PC-9 (cell line): ENCODE measurements around the gene DR1.

Experiments used
- CTCF ChIP-seq: fragments of 200-600 bp; sonication (generic); conservative IDR thresholded peaks from 2 replicates; pipeline ENCODE4 v1.6.1; 2017; ENCODE audit warnings: mixed run types, antibody characterized with exemption, mild to moderate bottlenecking, moderate library complexity
- EZH2 ChIP-seq: fragments of 200-600 bp; sonication (generic); IDR thresholded peaks from 2 replicates; pipeline ENCODE4 v1.8.0; 2017; ENCODE audit warnings: antibody characterized with exemption, low read depth

GRCh38 chr1:93302078-93302477 lies 43.6 kb upstream of the DR1 start:
- TF ChIP-seq CTCF (no peak), EZH2 (no peak)
